Large intestine (tissue), 3 donors: Measurements from ENCODE around the gene PHLDB2. TPM values are rescaled to one million over a fixed set of nuclear protein-coding genes. Genes with fewer than 3 reads are reported as not detected.
A peak's percentile ranks its signal among the peaks of the same experiment; 100 is the strongest.

Experiments
- DNase-seq, 2 donors: peaks; one replicate each; pipeline versions ENCODE4 v3.0.0 to v3.0.0-alpha.2; 2013
- H3K27ac ChIP-seq: one replicate; pipeline ENCODE4 v1.5.1; 2013; ENCODE audit warnings: low read length
- H3K27me3 ChIP-seq: 2 replicates; pipeline ENCODE4 v1.6.1; 2013; ENCODE audit warnings: low read length; ENCODE audit not compliant: control insufficient read depth, insufficient read depth
- H3K36me3 ChIP-seq: 2 replicates; pipeline ENCODE4 v1.6.1; 2013; ENCODE audit warnings: low read length; ENCODE audit not compliant: control insufficient read depth, insufficient read depth
- H3K4me1 ChIP-seq: one replicate; pipeline ENCODE4 v1.6.1; 2013; ENCODE audit warnings: low read length; ENCODE audit not compliant: control insufficient read depth, insufficient read depth
- H3K4me3 ChIP-seq: one replicate; pipeline ENCODE4 v1.5.1; 2013; ENCODE audit warnings: low read length
- H3K9me3 ChIP-seq: one replicate; pipeline ENCODE4 v1.6.1; 2013; ENCODE audit warnings: mild to moderate bottlenecking, low read depth, low read length, moderate library complexity; ENCODE audit not compliant: control insufficient read depth
- WGBS: methylation state at CpG from one replicate; pipeline ENCODE4 v1.1.5; 2013; ENCODE audit warnings: low lambda C conversion rate; ENCODE audit not compliant: insufficient coverage; 5-methylcytosine and 5-hydroxymethylcytosine counted together
- polyA plus RNA-seq: library from polyadenylated mRNA; unstranded; fragments of 120-200 nt; gene quantifications from one replicate; pipeline ENCODE4 v1.2.1, GENCODE V29; 2013

Gene PHLDB2
- polyA plus RNA-seq, 1 donor = 22.2 TPM

- DNase-seq = no peak
- peak overlapping the region; percentile 29 for H3K27ac ChIP-seq
- H3K9me3 ChIP-seq = no peaks in the 10 kb centered on the region
- H3K4me1 ChIP-seq = peaks cover 12% of the 10 kb centered on the region
- H3K27me3 ChIP-seq = no peaks in the 10 kb centered on the region
- no peaks in the 10 kb centered on the region for H3K36me3 ChIP-seq
- WGBS = 0% methylated on average over 1 of the region's 7 CpGs
- H3K4me3 ChIP-seq = no peak overlapping the region
These were observed 2.3 kb downstream of the PHLDB2 start for GRCh38 chr3:111861391-111861790.

GRCh38 chr3:111862415-111862814, 3.4 kb downstream of the PHLDB2 start:
- Histone ChIP-seq H3K36me3 (no peaks in the 10 kb centered on the region), H3K27me3 (no peaks in the 10 kb centered on the region), H3K9me3 (no peaks in the 10 kb centered on the region), H3K4me3 (no peak overlapping the region), H3K27ac (no peak overlapping the region), H3K4me1 (peaks cover 12% of the 10 kb centered on the region)
- WGBS = no CpG with 5 or more reads among the region's 5 CpGs
- no peak for DNase-seq

- Histone ChIP-seq H3K4me3 (no peak overlapping the region), H3K36me3 (no peaks in the 10 kb centered on the region), H3K27ac (no peak overlapping the region), H3K27me3 (no peaks in the 10 kb centered on the region), H3K4me1 (peaks cover 12% of the 10 kb centered on the region), H3K9me3 (no peaks in the 10 kb centered on the region)
- DNase-seq = no peak
- no CpG with 5 or more reads among the region's 3 CpGs for WGBS
These were observed 3.9 kb downstream of the PHLDB2 start for GRCh38 chr3:111862974-111863373.

GRCh38 chr3:111863942-111864694, 5.1 kb downstream of the PHLDB2 start:
- no CpG with 5 or more reads among the region's 2 CpGs for WGBS
- H3K4me1 ChIP-seq = peaks cover 10% of the 10 kb centered on the region

GRCh38 chr3:111864821-111865656, 6.0 kb downstream of the PHLDB2 start:
- no peak overlapping the region for H3K4me3 ChIP-seq
- no peaks in the 10 kb centered on the region for H3K27me3 ChIP-seq
- 80% methylated on average over 1 of the region's 6 CpGs for WGBS
- H3K27ac ChIP-seq = no peak overlapping the region
- peak in 1 of 2 donors; percentile 27 for DNase-seq
- H3K4me1 ChIP-seq = peaks cover 10% of the 10 kb centered on the region
- no peaks in the 10 kb centered on the region for H3K36me3 ChIP-seq
- no peaks in the 10 kb centered on the region for H3K9me3 ChIP-seq

More at GRCh38 chr3:111863942-111864694, 5.1 kb downstream of the PHLDB2 start:
- no peak for DNase-seq
- H3K4me3 ChIP-seq = no peak overlapping the region
- H3K9me3 ChIP-seq = no peaks in the 10 kb centered on the region
- no peaks in the 10 kb centered on the region for H3K36me3 ChIP-seq
- H3K27ac ChIP-seq = no peak overlapping the region
- H3K27me3 ChIP-seq = no peaks in the 10 kb centered on the region

GRCh38 chr3:111867889-111868426, 8.9 kb downstream of the PHLDB2 start:
- 100% methylated on average over 2 of the region's 7 CpGs for WGBS

GRCh38 chr3:111870620-111871019, 11.6 kb downstream of the PHLDB2 start:
- no peak overlapping the region for H3K4me3 ChIP-seq
- H3K27ac ChIP-seq = no peak overlapping the region
- H3K9me3 ChIP-seq = no peaks in the 10 kb centered on the region
- H3K36me3 ChIP-seq = no peaks in the 10 kb centered on the region
- no CpG with 5 or more reads among the region's 3 CpGs for WGBS
- no peaks in the 10 kb centered on the region for H3K27me3 ChIP-seq
- no peaks in the 10 kb centered on the region for H3K4me1 ChIP-seq
- DNase-seq = no peak

More at GRCh38 chr3:111867889-111868426, 8.9 kb downstream of the PHLDB2 start:
- peaks cover 7% of the 10 kb centered on the region for H3K4me1 ChIP-seq
- H3K36me3 ChIP-seq = no peaks in the 10 kb centered on the region
- H3K27ac ChIP-seq = no peak overlapping the region
- H3K27me3 ChIP-seq = no peaks in the 10 kb centered on the region
- no peak overlapping the region for H3K4me3 ChIP-seq
- H3K9me3 ChIP-seq = no peaks in the 10 kb centered on the region
- DNase-seq = no peak

- WGBS = no CpG with 5 or more reads among the region's 6 CpGs
- no peaks in the 10 kb centered on the region for H3K4me1 ChIP-seq
These were observed 13.0 kb downstream of the PHLDB2 start for GRCh38 chr3:111871809-111872623.

GRCh38 chr3:111872979-111873378, 13.9 kb downstream of the PHLDB2 start:
- Histone ChIP-seq H3K27ac (no peak overlapping the region), H3K27me3 (no peaks in the 10 kb centered on the region), H3K36me3 (no peaks in the 10 kb centered on the region), H3K4me3 (no peak overlapping the region), H3K9me3 (no peaks in the 10 kb centered on the region), H3K4me1 (no peaks in the 10 kb centered on the region)
- no CpG with 5 or more reads among the region's 2 CpGs for WGBS
- no peak for DNase-seq

More at GRCh38 chr3:111871809-111872623, 13.0 kb downstream of the PHLDB2 start:
- Histone ChIP-seq H3K27me3 (no peaks in the 10 kb centered on the region), H3K36me3 (no peaks in the 10 kb centered on the region), H3K4me3 (no peak overlapping the region), H3K27ac (no peak overlapping the region), H3K9me3 (no peaks in the 10 kb centered on the region)
- no peak for DNase-seq
